CD4-positive, alpha-beta T cell (primary cell): ENCODE results near the gene NT5DC4. TPM values are rescaled to one million over a fixed set of nuclear protein-coding genes. Genes with fewer than 3 reads are reported as not detected.

Experiments
- ATAC-seq: fragments of 200-7000 bp; cut with Tn5 transposase; one replicate; pipeline ENCODE4 v1.10.0; 2022; ENCODE audit warnings: mild to moderate bottlenecking; ENCODE audit not compliant: poor library complexity
- CTCF ChIA-PET: fragments of 350-600 bp; sonication (Branson Sonifier 250); formaldehyde crosslinking; loops from one replicate; lab custom pipeline; 2021; ENCODE audit warnings: antibody characterized with exemption, inconsistent platforms; lab: Charles Lee
- POLR2A ChIA-PET: fragments of 350-600 bp; sonication (Branson Sonifier 250); formaldehyde crosslinking; loops from one replicate; lab custom pipeline; 2021; ENCODE audit warnings: antibody characterized with exemption, inconsistent platforms; lab: Charles Lee
- DNase-seq, 14 experiments: peaks; one replicate each; pipeline ENCODE4 v3.0.0-alpha.2; 2013 to 2020; ENCODE audit warnings: mixed read lengths in 2 of 14
- H3K27ac ChIP-seq, 2 donors: one replicate each; pipeline versions ENCODE4 v1.5.1 to v1.7.0; 2013; ENCODE audit warnings: low read length in 2 of 2, low read depth in 1 of 2, mild to moderate bottlenecking in 1 of 2
- H3K27me3 ChIP-seq, 2 experiments: 1 replicate in 1 of 2; 2 replicates in 1 of 2; pipeline versions ENCODE4 v1.6.1 to v1.7.0; 2013; ENCODE audit warnings: low read length in 2 of 2, control low read depth in 1 of 2, mild to moderate bottlenecking in 1 of 2, moderate library complexity in 1 of 2; ENCODE audit not compliant: insufficient read depth in 2 of 2, control insufficient read depth in 1 of 2
- H3K36me3 ChIP-seq: one replicate; pipeline ENCODE4 v1.6.1; 2013; ENCODE audit warnings: low read length, control low read depth; ENCODE audit not compliant: insufficient read depth
- H3K4me1 ChIP-seq: one replicate; pipeline ENCODE4 v1.6.1; 2013; ENCODE audit warnings: low read length, control low read depth; ENCODE audit not compliant: insufficient read depth
- H3K4me3 ChIP-seq: one replicate; pipeline ENCODE4 v1.5.1; 2013; ENCODE audit warnings: mild to moderate bottlenecking, low read length, moderate library complexity
- H3K9me3 ChIP-seq, 2 experiments: 1 replicate in 1 of 2; 2 replicates in 1 of 2; pipeline versions ENCODE4 v1.6.1 to v1.7.0; 2013; ENCODE audit warnings: low read length in 2 of 2, mild to moderate bottlenecking in 2 of 2, control low read depth in 1 of 2, moderate library complexity in 1 of 2; ENCODE audit not compliant: control insufficient read depth in 1 of 2, insufficient read depth in 1 of 2
- H3K27ac Mint-ChIP-seq: one replicate; pipeline ENCODE4 v1.8.0; 2020; ENCODE audit warnings: mixed read lengths
- H3K27me3 Mint-ChIP-seq: one replicate; pipeline ENCODE4 v1.8.0; 2021; ENCODE audit warnings: mixed read lengths
- H3K36me3 Mint-ChIP-seq: one replicate; pipeline ENCODE4 v1.8.0; 2021; ENCODE audit warnings: low read depth, mixed read lengths
- H3K4me1 Mint-ChIP-seq: one replicate; pipeline ENCODE4 v1.8.0; 2021; ENCODE audit warnings: low read depth, mixed read lengths
- H3K4me3 Mint-ChIP-seq: one replicate; pipeline ENCODE4 v1.8.0; 2020; ENCODE audit warnings: mild to moderate bottlenecking, mixed read lengths
- H3K9me3 Mint-ChIP-seq: one replicate; pipeline ENCODE4 v1.8.0; 2020; ENCODE audit warnings: mixed read lengths
- intact Hi-C, 2 experiments: fragments of 100-400 bp; cut with DNase I in 1 of 2; cut with micrococcal nuclease in 1 of 2; formaldehyde crosslinking; loops; one replicate each; pipeline versions ENCODE4 v1.15.1 to v1.9.0; 2023 to 2025; cut with DNase I, micrococcal nuclease
- total RNA-seq, 174 experiments: library from RNA in 2 of 174; stranded (reverse) in 2 of 174; gene quantifications; one replicate each; pipeline ENCODE4 v1.2.3 and lab custom pipeline; 2021 to 2026
- TF ChIP-seq, protein P1 (sequence below): fragments of 200-600 bp; IDR thresholded peaks from one replicate; pipeline ENCODE4 v1.8.0; 2022; ENCODE audit warnings: antibody characterized with exemption, mild to moderate bottlenecking

Gene NT5DC4
- total RNA-seq, 2 experiments from 2014 or later: not detected

DNA sequence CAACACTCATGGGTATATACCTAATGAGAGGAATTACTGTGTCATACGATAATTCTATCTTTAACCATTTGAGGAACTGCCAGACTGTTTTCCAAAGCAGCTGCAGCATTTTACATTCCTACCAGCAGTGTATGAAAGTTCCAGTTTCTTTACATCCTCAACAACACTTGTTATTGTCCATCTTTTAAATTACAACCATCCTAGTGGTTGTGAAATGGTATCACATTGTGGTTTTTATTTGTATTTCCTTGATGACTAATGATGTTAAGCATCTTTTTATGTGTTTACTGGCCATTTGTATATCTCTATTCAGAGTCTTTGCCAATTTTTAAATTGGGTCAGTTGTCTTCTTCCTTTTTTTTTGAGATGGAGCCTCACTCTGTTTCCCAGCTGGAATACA, 47.6 kb downstream of the NT5DC4 start:
- POLR2A ChIA-PET: no interaction called here
- peak overlapping the region; percentile 39 for H3K4me3 ChIP-seq
- peaks cover 21% of the 10 kb centered on the region for H3K4me1 ChIP-seq
- no peaks in the 10 kb centered on the region for H3K9me3 ChIP-seq
- H3K27me3 ChIP-seq: no peaks in the 10 kb centered on the region
- Mint-ChIP-seq H3K36me3 (no peaks in the 10 kb centered on the region), H3K4me1 (peaks cover 33% of the 10 kb centered on the region), H3K27me3 (no peaks in the 10 kb centered on the region), H3K9me3 (no peaks in the 10 kb centered on the region), H3K27ac (no peak overlapping the region), H3K4me3 (no peak overlapping the region)
- ATAC-seq (no peak), DNase-seq (peak in 1 of 14 experiments; percentile 22)
- H3K27ac ChIP-seq: peak overlapping the region in 1 of 2 donors; percentile 42
- CTCF ChIA-PET: interaction anchor here (1.0 to 1.2 kb wide), 3 partner anchors 18 to 117 kb away, joined by 3 read pairs; no protein-coding TSS in a partner anchor
- TF ChIP-seq, protein P1, sequence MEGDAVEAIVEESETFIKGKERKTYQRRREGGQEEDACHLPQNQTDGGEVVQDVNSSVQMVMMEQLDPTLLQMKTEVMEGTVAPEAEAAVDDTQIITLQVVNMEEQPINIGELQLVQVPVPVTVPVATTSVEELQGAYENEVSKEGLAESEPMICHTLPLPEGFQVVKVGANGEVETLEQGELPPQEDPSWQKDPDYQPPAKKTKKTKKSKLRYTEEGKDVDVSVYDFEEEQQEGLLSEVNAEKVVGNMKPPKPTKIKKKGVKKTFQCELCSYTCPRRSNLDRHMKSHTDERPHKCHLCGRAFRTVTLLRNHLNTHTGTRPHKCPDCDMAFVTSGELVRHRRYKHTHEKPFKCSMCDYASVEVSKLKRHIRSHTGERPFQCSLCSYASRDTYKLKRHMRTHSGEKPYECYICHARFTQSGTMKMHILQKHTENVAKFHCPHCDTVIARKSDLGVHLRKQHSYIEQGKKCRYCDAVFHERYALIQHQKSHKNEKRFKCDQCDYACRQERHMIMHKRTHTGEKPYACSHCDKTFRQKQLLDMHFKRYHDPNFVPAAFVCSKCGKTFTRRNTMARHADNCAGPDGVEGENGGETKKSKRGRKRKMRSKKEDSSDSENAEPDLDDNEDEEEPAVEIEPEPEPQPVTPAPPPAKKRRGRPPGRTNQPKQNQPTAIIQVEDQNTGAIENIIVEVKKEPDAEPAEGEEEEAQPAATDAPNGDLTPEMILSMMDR: no peak
- no peaks in the 10 kb centered on the region for H3K36me3 ChIP-seq
- intact Hi-C loops: loop anchor here in 1 of 2 experiments (10.0 kb wide), 2 partner anchors 714 to 884 kb away; partner anchors contain the start of genes ANAPC1 and TMEM87B

- Mint-ChIP-seq H3K4me3 (no peak overlapping the region), H3K4me1 (peaks cover 18% of the 10 kb centered on the region), H3K27ac (no peak overlapping the region), H3K9me3 (no peaks in the 10 kb centered on the region), H3K27me3 (peaks cover 3% of the 10 kb centered on the region), H3K36me3 (no peaks in the 10 kb centered on the region)
- ATAC-seq (no peak), DNase-seq (peak in 1 of 14 experiments; percentile 12)
- Histone ChIP-seq H3K9me3 (no peaks in the 10 kb centered on the region), H3K27ac (no peak overlapping the region), H3K4me3 (no peak overlapping the region), H3K27me3 (no peaks in the 10 kb centered on the region), H3K36me3 (no peaks in the 10 kb centered on the region), H3K4me1 (peaks cover 10% of the 10 kb centered on the region)
- ChIA-PET CTCF (no interaction called here), POLR2A (no interaction called here)
- intact Hi-C loops: no loop called here
- TF ChIP-seq, protein P1: no peak
Measured at GRCh38 chr2:112772322-112772721, 51.5 kb downstream of the NT5DC4 start.

- Mint-ChIP-seq H3K4me1 (peaks cover 16% of the 10 kb centered on the region), H3K4me3 (no peak overlapping the region), H3K27me3 (peaks cover 8% of the 10 kb centered on the region), H3K27ac (no peak overlapping the region), H3K36me3 (no peaks in the 10 kb centered on the region), H3K9me3 (no peaks in the 10 kb centered on the region)
- Histone ChIP-seq H3K27ac (no peak overlapping the region), H3K4me3 (no peak overlapping the region), H3K4me1 (peaks cover 9% of the 10 kb centered on the region), H3K27me3 (no peaks in the 10 kb centered on the region), H3K9me3 (no peaks in the 10 kb centered on the region), H3K36me3 (no peaks in the 10 kb centered on the region)
- intact Hi-C loops: no loop called here
- ChIA-PET CTCF (interaction anchor here (1.1 kb wide), 1 partner anchor 23 kb away, joined by 4 read pairs; no protein-coding TSS in a partner anchor), POLR2A (interaction anchor here (0.6 to 0.7 kb wide), 2 partner anchors 11 to 283 kb away, joined by 3 read pairs; no protein-coding TSS in a partner anchor)
- ATAC-seq: no peak
- TF ChIP-seq, protein P1: no peak
- no peak for DNase-seq
Measured at GRCh38 chr2:112772911-112773475, 52.2 kb downstream of the NT5DC4 start.
